NCI-H82 (cell line): ENCODE measurements around the gene RAD51B.
A peak's percentile ranks its signal among the peaks of the same experiment; 100 is the strongest.
"Not testable (repeated sequence)": the region's sequence is repeated elsewhere in the genome, so short reads cannot be mapped to it uniquely, and the experiment has no call there.

ENCODE experiments used
- DNase-seq: peaks from one replicate; lab custom pipeline; 2025; lab: John Stamatoyannopoulos, UW

Gene RAD51B

GRCh38 chr14:68115952-68116351 is 296.4 kb downstream of the RAD51B start:
- DNase-seq: not testable (repeated sequence)

- DNase-seq: no peak
These were observed 303.1 kb downstream of the RAD51B start for GRCh38 chr14:68122651-68123050.

GRCh38 chr14:68124050-68124449 is 304.5 kb downstream of the RAD51B start:
- no peak for DNase-seq

GRCh38 chr14:68124979-68125731 is 305.6 kb downstream of the RAD51B start:
- DNase-seq: no peak

- no peak for DNase-seq
These were observed 307.6 kb downstream of the RAD51B start for GRCh38 chr14:68127166-68127565.

GRCh38 chr14:68131907-68132306 is 312.3 kb downstream of the RAD51B start:
- no peak for DNase-seq

- no peak for DNase-seq
These were observed 313.1 kb downstream of the RAD51B start for GRCh38 chr14:68132563-68133121.

GRCh38 chr14:68133856-68134255 is 314.3 kb downstream of the RAD51B start:
- no peak for DNase-seq

GRCh38 chr14:68135028-68135427 is 315.4 kb downstream of the RAD51B start:
- DNase-seq: no peak

- DNase-seq: no peak
These were observed 316.0 kb downstream of the RAD51B start for GRCh38 chr14:68135566-68135965.

GRCh38 chr14:68137704-68138619 is 318.4 kb downstream of the RAD51B start:
- peak; percentile 15 for DNase-seq

GRCh38 chr14:68139431-68140075 is 320.0 kb downstream of the RAD51B start:
- peak; percentile 77 for DNase-seq

GRCh38 chr14:68140076-68140741 is 320.6 kb downstream of the RAD51B start:
- DNase-seq: peak; percentile 95

GRCh38 chr14:68140806-68141205 is 321.2 kb downstream of the RAD51B start:
- no peak for DNase-seq

- DNase-seq: no peak
These were observed 321.9 kb downstream of the RAD51B start for GRCh38 chr14:68141281-68142088.

GRCh38 chr14:68143341-68143841 is 323.8 kb downstream of the RAD51B start:
- peak; percentile 42 for DNase-seq

- DNase-seq: no peak
These were observed 324.6 kb downstream of the RAD51B start for GRCh38 chr14:68144051-68144681.

- DNase-seq: no peak
These were observed 325.5 kb downstream of the RAD51B start for GRCh38 chr14:68145036-68145435.

GRCh38 chr14:68145539-68145938 is 326.0 kb downstream of the RAD51B start:
- DNase-seq: no peak

- DNase-seq: no peak
These were observed 327.2 kb downstream of the RAD51B start for GRCh38 chr14:68146818-68147217.
